GM19035 (cell line): Measurements from ENCODE around the gene TNS1.

ENCODE experiments used
- ATAC-seq: cut with Tn5 transposase; IDR thresholded peaks from one replicate; pipeline ENCODE4 v1.9.1; 2021; ENCODE audit not compliant: unreplicated experiment

TNS1 gene

DNA sequence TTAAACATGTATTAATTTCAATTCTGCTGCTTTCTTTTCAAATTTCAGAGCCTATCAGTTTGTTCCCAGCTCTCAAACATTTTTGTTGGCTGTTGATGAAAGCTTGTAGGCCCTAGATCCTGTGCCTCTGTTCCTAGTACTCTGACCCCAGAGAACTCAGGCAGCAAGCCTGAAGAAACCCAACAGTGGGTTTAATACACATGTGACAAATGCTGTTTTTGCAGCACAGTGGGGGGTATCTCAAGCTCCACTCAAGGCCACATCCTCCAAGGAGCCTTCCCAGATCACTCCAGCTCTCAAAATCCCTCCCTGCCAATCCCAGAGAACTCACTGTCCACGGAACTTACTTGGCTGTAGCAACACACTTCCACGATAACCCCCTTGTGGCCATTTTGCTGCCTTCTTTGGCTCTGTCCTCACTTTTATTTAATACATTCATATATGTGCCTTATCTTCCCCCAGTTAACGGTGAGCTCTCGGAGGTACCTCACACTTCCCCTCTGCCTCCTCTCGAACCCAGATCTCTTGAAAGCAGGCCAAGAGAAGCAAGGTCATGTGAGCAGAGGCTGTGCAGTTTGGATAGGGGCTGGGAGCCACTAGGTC is 122.4 kb downstream of the TNS1 start:
- ATAC-seq, result no peak

DNA sequence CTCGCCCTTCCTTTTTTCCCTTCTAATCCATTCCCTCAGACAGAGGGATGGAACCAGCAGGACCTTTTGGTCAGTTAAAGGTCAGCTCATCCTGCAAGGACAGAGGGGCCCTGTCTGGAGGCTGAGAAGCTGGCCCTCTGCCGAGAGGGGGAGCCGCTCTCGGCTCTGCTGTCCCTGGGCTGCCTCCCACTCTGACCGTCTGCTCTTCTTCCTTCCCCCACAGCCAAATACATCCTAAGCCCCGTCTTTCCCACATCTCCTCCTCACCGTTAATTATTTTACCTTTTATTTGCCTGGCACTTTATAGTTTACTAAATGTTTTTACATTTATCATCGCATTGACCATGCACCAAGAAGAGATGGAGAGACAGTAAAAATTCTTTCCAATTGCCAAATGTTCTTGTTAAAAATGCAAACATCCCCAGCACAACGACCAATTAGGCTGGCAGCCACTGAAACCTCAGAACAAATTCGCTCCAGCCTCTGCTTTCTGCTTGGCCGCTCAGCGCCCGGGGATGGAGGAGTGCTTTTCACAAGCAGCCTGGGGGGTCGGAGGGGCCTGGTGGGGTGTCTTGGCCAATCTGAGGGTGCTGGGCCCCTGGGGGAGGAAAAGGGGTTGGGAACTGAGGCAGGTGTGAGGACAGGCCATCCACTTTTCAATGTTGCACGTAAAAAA is 123.7 kb downstream of the TNS1 start:
- ATAC-seq, result no peak

DNA sequence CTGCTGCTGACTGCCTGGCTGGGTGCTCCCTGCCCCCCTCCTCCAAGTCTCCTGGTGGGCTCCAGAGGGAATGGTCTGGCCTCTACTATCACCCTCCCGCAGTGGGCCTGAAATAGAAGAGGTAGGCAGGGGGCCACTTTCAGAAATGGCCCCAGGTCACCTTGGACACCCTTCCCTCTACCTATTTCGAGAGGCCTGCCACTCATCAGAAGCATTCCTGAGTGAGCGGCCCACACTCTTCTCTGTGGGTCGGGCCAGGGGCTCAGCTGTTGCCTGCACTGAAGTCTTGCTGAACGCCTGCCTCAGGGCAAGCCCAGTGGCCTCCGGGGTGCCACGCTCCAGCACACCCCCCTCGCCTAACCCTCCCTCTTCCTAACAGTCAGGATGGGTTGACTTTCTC is 124.9 kb downstream of the TNS1 start:
- ATAC-seq, result no peak

DNA sequence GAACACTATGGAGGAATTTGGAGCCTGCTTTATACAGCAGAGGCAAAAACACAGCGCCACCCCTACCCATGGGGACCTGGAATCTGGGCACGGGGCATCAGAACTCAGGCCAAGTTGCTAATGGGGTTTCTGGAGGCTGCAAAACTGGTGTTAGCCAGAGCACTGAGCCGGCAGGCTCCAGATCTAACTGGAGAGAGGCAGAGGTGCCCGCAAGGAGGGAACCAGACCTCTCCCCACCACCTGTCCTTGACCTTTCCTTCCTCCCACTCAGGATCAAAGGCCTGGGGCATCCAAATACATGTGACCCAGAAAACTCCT is 126.6 kb downstream of the TNS1 start:
- ATAC-seq, result no peak

DNA sequence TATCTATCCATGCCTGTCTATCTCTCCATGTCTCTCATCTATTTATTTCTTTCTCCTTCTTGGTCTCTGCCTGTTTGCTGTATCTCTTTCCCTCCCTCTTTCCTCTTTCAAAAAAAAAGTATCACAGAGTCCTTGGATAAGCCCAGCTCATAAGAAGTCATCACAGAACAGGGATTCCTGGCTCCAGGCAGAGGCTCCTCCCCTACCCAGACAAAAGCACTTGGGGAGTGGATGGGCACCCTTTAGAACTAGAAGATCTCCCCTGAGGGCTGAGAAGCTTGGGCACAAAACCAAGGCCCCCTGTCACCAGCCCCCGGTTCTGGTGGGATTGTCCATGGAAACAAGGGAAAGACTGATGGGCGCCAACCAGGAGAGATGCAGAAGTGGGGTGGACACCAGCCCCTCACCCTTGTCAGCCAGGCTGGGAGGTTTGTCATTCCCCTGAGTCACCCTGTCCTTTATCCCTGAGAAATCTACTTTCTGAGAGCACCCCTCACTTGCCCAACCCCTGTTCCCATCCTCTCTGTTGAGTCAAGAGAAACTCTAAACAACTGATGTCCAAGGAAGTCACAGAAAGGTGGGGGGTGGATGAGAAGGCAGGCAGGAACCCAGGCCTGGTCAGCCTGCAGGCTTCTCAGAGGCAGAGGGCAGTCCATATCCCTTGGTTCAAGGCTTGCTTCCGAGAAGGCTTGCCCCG is 127.1 kb downstream of the TNS1 start:
- ATAC-seq, result no peak

DNA sequence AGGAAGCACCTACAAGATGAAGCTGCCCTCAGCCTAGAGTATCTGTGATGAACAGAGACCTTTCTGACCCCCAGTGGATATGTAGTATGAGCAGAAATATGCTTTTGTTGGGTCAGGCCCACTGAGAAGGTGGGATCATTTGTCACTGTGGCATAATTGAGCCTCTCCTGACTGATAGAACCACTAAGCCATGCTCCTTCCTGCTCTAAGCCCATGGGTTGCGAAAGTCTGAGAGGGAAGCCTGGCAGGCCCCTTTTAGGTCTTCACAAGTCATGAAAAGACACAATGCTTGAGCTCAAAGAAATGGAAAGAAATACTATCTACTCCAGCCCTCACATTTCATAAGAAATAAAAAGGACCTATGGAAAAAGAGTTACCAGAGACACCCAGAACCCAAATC is 127.7 kb downstream of the TNS1 start:
- ATAC-seq, result no peak

DNA sequence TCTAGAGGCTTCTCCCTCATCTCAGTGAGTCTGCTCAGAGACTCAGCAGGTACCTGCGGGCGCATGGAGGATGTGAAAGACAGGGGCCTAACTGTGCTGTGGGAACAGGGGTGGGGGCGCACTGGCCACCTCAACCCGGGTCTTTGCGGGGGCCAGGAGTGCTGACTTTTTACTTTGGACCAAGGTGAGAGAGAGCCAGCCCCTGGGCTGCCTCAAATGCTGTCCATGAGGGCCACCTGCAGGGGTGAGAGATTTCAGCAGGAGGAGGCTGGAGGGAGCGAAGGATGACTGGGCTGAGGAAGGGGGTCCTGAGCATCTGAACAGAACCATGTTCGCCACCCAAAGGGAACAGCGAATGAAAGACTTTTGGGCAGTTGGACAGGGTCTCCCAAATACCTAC is 129.4 kb downstream of the TNS1 start:
- ATAC-seq, result no peak

DNA sequence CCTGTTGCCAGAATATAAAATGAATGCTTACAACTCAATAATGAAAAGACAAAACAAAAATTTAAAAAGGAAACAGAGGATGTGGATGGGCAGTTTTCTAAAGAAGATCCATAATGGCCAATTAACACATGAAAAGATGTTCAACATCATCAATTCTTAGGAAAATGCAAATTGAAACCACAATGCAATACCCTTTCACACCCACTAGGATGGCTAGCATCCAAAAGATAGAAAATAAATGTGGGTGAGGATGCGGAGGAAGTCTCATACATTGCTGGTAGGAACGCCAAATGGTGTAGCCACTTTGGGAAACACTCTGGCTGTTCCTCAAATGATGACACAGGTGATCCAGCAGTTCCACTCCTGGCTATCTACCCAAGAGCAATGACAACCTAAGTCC is 130.5 kb downstream of the TNS1 start:
- no peak for ATAC-seq

DNA sequence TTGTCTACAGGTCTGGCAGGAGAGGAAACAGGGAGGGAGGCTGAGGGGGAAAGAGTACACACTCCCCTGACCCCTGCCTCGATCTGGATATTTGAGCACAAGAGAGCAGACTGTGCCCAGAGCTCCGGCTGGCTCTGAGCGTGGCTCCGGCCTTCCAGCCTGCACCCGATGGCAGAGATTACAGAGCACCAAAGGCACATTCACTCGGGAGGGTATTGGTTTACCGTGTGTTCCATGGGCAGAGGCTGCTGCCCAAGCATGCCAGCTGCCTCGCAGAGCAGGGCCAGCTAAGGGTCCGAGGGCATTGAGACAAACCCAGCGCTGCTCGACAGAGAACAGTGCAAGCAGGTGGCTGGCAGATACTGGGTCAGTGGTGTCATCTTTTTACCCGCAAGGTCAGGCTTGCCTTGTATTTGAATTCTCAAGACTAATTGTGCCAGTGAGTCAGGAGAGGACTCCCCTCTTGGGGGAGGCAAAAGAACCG is 132.2 kb downstream of the TNS1 start:
- ATAC-seq, result no peak

DNA sequence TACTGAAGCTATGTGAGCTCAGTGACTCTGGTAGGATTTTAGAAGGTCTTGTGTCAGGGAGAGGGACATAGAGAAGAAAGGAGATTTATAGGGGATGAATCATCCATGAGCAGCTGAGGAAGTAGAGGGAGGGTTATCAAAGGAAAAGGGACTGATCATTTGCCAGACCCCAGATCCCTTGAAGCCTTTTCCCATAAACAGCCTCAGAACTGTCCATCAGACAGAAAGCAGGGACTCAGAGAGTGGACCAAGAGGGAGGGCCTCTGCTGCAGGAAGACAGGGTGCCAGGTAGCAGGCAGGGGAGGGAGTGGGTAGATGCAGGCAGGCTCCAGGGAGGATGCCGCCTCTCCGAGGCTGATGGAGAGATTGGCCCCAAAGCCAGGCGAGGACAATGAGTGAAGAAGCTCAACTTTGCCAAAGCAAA is 133.9 kb downstream of the TNS1 start:
- ATAC-seq, result no peak

DNA sequence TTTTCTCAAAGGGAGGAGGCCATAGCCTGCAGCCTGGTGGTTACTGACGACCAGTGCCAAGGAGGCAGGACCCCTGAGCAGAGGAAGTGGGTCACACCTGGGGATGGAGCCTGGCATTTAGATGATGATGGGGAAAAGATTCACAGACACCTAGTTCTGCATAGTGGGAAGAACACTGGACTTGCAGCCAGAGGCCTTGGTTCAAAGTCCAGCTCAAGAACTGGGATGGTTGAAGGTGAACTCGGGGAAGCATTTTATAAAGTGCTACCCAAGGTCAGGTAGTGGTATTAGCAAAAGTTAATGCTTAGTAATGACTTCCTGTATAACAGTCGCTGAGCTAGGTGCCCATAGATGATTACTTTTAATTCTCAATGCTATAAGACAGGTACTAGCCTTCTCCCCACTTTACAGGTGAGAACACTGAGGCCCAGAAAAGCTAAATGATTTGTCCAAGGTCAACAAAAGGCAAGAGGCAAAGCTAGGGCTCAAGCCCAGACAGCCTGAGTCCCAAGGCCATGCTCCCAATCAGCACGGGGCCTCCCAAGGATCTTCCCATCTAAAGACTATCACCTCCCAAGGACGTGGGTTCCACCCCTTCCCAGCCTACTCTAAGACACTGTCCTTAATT is 134.4 kb downstream of the TNS1 start:
- ATAC-seq, result no peak

DNA sequence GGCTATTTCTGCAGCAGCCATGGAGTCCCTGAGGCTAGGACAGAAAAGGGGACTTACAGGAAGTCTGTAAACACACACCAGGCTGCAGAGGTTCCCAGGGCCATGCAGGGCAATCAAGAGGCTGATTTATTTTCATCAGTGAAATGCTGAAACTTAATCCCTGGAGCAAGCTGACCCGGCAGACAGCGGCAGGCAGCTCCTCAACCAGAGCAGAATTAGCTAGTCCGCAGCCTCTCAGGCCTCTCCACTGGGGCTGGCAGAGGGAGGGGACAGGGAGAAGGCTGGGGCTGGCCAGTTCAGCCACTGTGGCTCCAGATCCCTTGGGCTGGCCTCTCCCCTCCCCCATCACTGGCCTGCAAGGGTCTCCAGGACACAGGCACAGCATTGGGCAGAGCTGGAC is 136.3 kb downstream of the TNS1 start:
- no peak for ATAC-seq

DNA sequence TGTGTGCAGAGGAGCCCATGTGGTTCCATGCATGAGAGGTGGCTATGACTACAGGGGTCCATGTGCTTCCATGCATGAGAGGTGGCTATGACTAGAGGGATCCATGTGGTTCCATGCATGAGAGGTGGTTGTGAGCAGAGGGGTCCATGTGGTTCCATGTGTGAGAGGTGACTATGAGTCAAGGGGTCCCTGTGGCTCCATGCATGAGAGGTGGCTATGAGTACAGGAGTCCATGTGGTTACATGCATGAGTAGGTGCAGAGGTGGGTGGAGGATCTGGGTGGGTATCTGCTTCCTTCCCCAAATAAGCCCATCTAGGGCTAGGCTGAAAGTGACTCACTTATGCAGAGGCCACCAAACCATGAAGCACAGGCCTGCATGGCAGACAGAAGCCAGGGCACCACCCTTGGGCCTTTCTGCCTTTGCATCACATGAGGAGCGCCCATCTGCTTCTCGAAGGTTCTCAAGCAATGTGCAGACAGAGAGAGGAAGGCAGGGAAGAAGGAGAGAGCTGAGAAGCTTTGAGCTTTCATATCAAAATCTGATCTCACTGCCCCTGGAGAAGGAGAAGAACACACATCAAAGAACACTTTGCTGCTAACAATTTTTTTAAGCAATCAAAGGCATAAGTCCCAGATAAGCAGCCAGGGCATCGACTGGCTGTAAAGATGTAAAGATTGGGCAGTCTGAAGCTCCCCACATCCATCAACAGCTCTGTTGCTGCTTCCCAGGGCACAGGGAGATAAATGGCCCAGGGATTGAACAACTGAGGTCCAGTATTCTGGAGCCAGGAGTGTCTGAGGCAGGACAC is 137.6 kb downstream of the TNS1 start:
- ATAC-seq, result no peak

DNA sequence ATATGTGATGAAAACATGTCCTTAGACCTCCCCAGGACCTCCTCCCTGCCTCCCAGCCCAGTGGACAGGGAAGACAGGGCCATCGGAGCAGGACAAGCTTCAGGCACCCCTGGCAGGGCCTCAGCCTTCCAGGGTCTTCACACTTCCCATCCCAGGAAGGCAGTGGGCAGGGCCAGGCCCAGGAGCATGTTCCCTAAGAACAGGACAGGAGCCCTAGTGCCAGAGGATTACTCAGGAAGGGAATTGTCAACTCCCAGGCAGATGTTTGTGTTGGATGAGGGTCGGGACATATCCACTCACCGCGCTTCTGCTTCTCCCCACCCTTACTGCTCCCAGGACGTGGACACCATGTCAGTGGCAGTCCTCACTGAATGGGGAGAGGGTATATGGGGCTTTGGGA is 138.9 kb downstream of the TNS1 start:
- ATAC-seq, result no peak

DNA sequence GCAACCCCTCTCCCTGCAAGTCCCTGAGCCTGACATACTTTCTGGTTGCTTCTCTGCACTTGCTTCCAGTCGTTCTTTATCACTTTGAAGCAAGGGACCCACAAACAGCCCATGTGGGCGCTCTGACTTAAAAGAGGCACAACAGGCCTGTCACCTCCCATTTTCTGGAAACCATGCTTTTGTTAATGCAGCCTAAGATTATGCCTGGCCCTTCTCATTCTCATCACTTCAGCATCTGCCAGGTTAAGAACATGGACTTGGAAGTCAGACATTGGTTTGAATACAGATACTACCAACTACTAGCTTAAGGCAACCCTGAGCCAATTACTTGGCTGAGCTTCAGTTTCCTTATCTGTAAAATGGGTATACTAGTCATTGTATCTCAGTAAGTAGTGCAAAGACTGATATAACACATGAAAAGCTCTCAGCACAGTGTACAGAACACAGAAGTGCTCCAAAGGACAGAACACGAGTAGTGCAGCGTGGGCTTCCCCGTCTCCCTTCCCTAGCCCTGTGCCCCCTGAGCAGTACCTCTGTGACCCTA is 141.4 kb downstream of the TNS1 start:
- ATAC-seq, result no peak

DNA sequence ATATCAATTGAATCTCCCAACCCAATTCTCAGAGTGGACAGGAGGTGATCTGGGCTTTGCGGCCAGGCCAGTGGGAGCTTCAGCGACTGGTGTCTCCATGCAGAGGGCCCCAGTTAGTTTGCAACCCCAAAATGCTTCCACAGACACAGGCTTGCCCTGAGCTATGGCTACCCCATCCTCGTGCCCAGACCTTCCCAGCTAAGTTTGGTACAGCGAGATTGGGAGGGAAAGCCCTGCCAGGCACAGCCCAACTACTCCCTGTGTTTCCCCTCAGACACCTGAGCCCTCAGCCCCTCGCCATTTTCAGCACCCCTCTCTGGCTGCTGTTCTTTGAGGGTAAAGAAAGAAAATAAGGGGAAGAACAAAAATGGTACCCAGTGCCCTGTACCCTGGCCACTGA is 142.9 kb downstream of the TNS1 start:
- no peak for ATAC-seq

DNA sequence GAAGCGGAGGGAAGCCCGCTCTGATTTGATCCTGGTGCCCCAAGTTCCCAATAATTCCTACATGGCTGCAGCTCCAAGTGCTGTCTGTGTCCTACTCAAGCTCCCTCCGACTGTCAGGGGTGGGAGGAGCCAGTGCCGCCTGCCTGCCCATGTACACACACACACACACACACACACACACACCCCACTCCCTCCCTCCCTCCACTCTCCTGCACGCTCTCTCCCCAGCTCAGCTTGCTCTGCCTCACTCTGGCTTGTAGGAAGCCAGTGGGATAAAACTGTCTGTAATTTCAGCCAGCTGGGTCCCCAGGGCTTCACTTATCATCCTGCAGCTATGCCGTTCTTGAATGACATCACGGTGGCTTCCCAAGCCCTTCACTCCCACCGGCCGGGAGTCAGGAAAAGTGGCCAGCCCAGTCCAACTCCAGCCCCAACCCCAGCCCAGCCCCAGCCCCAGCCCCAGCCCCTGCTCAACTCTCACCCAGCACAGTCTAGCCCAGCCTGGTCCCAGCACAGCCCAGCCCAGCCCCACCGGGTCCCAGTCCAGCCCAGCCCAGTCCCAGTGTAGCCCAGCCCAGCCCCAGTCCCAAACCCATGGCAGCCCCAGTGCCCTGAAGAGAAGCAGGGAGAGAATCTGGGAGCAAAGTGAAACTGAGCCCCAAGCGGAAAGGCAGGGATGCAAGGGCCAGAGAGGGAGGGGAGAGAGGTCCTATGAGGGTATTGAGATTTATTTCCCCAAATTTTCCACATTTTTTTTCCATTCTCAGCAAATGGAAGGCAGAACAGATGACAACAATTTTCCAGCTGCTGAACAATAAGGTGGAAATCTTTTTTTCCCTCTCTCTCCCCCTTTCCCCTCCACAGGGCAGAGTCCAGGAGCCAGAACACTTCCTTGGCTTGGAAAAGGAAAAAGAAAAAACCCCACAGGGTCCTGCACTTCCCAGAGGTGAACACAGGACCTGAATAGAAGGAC is 144.0 kb downstream of the TNS1 start:
- ATAC-seq, result no peak

DNA sequence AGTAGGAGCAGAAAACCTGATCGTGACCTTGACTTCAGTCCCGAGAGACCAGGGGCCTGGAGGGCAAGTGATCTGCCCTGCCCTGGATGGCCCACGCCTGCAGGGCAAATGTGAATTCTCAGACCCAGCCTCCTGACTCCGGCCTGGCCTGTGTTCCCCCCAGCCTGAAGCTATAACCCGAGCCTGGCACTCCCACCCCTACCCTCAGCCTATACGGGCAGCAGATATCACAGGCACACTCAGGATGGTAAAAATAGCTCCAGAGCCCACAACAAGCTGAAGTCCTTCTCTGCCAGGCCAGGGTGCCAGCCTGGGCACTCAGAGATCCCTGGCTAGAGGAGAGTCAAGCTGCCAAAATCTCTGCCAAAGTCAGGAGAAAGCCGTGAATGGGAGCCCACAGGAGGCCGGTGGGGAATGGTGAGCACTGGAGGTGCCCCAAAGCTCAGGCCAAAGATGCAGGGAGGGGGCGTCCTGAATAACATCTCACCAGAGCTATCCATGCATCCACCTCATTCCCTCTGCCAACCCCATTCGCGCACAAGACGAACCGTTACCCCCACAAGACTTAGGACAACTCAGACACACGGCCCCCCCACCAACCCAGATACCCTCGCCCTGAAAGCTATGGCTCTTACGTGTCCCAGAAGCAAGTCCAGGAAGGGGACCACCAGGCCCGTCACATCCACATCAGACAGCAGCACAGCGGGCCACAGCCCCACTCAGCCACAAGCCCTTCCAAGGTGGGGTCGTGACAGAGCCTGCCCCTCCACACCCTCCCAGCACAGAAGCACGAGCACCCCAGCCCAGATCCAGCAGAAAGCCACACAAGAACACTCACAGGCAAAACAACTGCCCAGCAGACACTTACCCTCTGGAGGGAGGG is 144.9 kb downstream of the TNS1 start:
- no peak for ATAC-seq

DNA sequence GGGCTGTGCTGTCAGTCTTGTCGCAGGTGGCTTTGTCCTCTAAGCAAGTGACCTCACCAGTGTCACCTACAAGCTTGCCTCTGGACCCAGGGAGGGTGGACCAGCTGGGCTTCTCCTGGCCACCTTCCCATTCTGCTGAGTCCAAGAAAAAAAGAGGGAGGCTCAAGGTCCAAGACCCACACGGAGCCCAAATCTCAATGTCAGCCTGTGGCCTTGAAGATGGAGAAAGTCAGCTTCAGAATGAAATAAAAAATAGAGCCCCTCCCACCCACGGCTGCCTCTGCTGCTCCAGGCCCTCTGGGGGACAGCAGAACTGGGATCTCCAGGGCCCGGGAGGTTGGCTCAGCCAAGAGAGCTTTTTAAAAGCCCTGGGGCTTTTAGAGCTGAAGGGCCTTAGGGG is 145.9 kb downstream of the TNS1 start:
- no peak for ATAC-seq
